HepG2 (cell line): ENCODE results near the gene NEK6. TPM values are rescaled to one million over a fixed set of nuclear protein-coding genes. Genes with fewer than 3 reads are reported as not detected.

Source experiments
- FIP1L1 ChIP-seq: fragments of 200-400 bp; formaldehyde crosslinking; IDR thresholded peaks from 2 replicates; pipeline ENCODE4 v1.6.1; 2018; ENCODE audit warnings: low read depth, mild to moderate bottlenecking, low read length, moderate library complexity, borderline replicate concordance; ENCODE audit not compliant: insufficient read depth
- GATAD1 ChIP-seq: IDR thresholded peaks from 2 replicates; pipeline ENCODE4 v1.6.1; 2016; ENCODE audit warnings: missing genetic modification reagents, missing compliant biosample characterization
- KLF15 ChIP-seq: sonication (generic); formaldehyde crosslinking; IDR thresholded peaks from 2 replicates; pipeline ENCODE4 v1.8.1; 2023; ENCODE audit warnings: borderline replicate concordance, mild to moderate bottlenecking, inconsistent platforms, missing genetic modification reagents, mixed read lengths
- MED13 ChIP-seq: sonication (generic); formaldehyde crosslinking; IDR thresholded peaks from 2 replicates; pipeline ENCODE4 v1.5.0; 2020; ENCODE audit warnings: missing genetic modification reagents
- MLLT10 ChIP-seq: sonication (generic); formaldehyde crosslinking; IDR thresholded peaks from 2 replicates; pipeline ENCODE4 v1.4.0; 2020; ENCODE audit warnings: missing genetic modification reagents
- MNT ChIP-seq: fragments of 450-650 bp; IDR thresholded peaks from 2 replicates; pipeline ENCODE4 v1.6.1; 2016
- POGZ ChIP-seq: sonication (generic); formaldehyde crosslinking; IDR thresholded peaks from 2 replicates; pipeline ENCODE4 v1.4.0; 2020; ENCODE audit warnings: mild to moderate bottlenecking, missing genetic modification reagents
- SAP130 ChIP-seq: IDR thresholded peaks from 2 replicates; pipeline ENCODE4 v1.6.1; 2016; ENCODE audit warnings: low read depth
- SNAI1 ChIP-seq: sonication (generic); formaldehyde crosslinking; IDR thresholded peaks from 2 replicates; pipeline ENCODE4 v1.5.0; 2020; ENCODE audit warnings: mild to moderate bottlenecking, missing genetic modification reagents, borderline replicate concordance
- SP1 ChIP-seq, 2 experiments: fragments of 450-650 bp in 1 of 2; sonication (generic) in 1 of 2; formaldehyde crosslinking in 1 of 2; IDR thresholded peaks; 2 replicates each; pipeline versions ENCODE4 v1.4.0 to v1.6.1; 2016 to 2020; ENCODE audit warnings: missing genetic modification reagents in 1 of 2
- THAP11 ChIP-seq: IDR thresholded peaks from 2 replicates; pipeline ENCODE4 v1.6.1; 2016; ENCODE audit warnings: missing biosample characterization, missing genetic modification reagents
- ZBTB44 ChIP-seq: sonication (generic); formaldehyde crosslinking; IDR thresholded peaks from 2 replicates; pipeline ENCODE4 v1.4.0; 2020; ENCODE audit warnings: missing genetic modification reagents
- ZNF619 ChIP-seq: sonication (generic); formaldehyde crosslinking; IDR thresholded peaks from 2 replicates; pipeline ENCODE4 v1.4.0; 2020; ENCODE audit warnings: mild to moderate bottlenecking, missing genetic modification reagents
- ZNF720 ChIP-seq: sonication (generic); formaldehyde crosslinking; IDR thresholded peaks from 2 replicates; pipeline ENCODE4 v1.4.0; 2020; ENCODE audit warnings: missing genetic modification reagents
- ZNF775 ChIP-seq: sonication (generic); formaldehyde crosslinking; IDR thresholded peaks from 2 replicates; pipeline ENCODE4 v1.4.0; 2020; ENCODE audit warnings: missing genetic modification reagents, mild to moderate bottlenecking, moderate library complexity, borderline replicate concordance
- ZNF782 ChIP-seq: sonication (generic); formaldehyde crosslinking; IDR thresholded peaks from 2 replicates; pipeline ENCODE4 v1.4.0; 2020; ENCODE audit warnings: missing genetic modification reagents, mild to moderate bottlenecking, borderline replicate concordance
- ZSCAN29 ChIP-seq: sonication (generic); formaldehyde crosslinking; conservative IDR thresholded peaks from 2 replicates; pipeline ENCODE4 v1.4.0; 2020; ENCODE audit warnings: mild to moderate bottlenecking, missing genetic modification reagents
- polyA plus RNA-seq, 8 experiments: library from polyadenylated mRNA; depleted of rRNA in 3 of 8; stranded (reverse) in 7 of 8; unstranded in 1 of 8; fragments of >200 nt; fragmentation: Illumina TruSeq in 4 of 8; extraction: Trizol in 4 of 8; gene quantifications; 2 replicates each; pipeline versions ENCODE4 v1.2.1 to v1.2.3, GENCODE V29; 2011 to 2016; ENCODE audit warnings: low read depth in 4 of 8, missing spikeins in 1 of 8, mixed read lengths in 1 of 8; ENCODE audit not compliant: insufficient read depth in 1 of 8
- total RNA-seq, 5 experiments: library from RNA; depleted of rRNA; stranded (reverse); fragments of >200 nt; fragmentation: Illumina TruSeq; extraction: Trizol; gene quantifications; 2 replicates each; pipeline ENCODE4 v1.2.3, GENCODE V29; 2016; ENCODE audit warnings: low read depth in 1 of 5
- TF ChIP-seq, protein P1 (sequence below): sonication (generic); formaldehyde crosslinking; IDR thresholded peaks from 2 replicates; pipeline ENCODE4 v1.5.0; 2020; ENCODE audit warnings: missing genetic modification reagents
- TF ChIP-seq, protein P2 (sequence below): sonication (generic); formaldehyde crosslinking; IDR thresholded peaks from 2 replicates; pipeline ENCODE4 v1.4.0; 2020; ENCODE audit warnings: missing genetic modification reagents, borderline replicate concordance
- TF ChIP-seq, protein P3 (sequence below): sonication (generic); formaldehyde crosslinking; IDR thresholded peaks from 2 replicates; pipeline ENCODE4 v1.8.0; 2022; ENCODE audit warnings: low read depth, missing genetic modification reagents

NEK6 gene
- total and polyA plus RNA-seq, 2 of the 13 experiments (the other 11 are each of a cell fraction or from before 2014, with no cell fraction given), result 30.4 to 119 TPM

DNA sequence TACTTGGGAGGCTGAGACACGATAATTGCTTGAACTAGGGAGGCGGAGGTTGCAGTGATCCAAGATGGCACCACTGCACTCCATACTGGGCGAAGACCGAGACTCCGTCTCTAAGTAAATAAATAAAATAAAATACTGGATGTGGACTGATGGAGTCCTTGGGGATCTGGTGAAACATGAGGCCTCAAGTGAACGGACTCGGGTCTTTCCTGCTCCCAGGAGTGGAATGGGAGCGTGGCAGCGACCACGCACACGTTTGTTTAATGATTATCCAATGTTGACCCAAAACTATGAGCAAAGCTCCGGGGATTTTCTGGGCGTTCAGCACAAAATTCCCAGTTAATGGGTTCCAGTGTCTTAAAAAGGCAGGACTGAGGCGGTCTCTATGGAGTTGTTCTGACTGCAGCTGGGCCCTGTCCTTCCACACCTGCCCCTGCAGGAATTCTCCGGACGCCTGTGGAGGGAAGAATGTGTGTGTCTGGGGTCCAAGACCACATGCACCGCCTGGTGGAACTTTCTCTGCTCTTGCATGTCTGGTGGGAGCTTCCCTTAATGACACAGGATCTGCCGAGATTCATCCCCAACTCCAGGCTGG lies 26.6 kb downstream of the NEK6 start (continued):
- TF ChIP-seq THAP11 (CRISPR knock-in tag) (peak; percentile 61), KLF15 (no peak), MED13 (no peak), MLLT10 (no peak), SP1 (IDR thresholded peaks at IDR 0.05) (no peak), SP1 (CRISPR knock-in tag; IDR thresholded peaks at IDR 0.05) (no peak), ZNF775 (CRISPR knock-in tag) (0 out of 2 replicates have a peak, but pooled peaks have one; percentile 16), ZSCAN29 (CRISPR knock-in tag) (peak; percentile 93), SAP130 (CRISPR knock-in tag) (peak; percentile 60), ZNF619 (CRISPR knock-in tag) (no peak), POGZ (CRISPR knock-in tag) (peak; percentile 86), MNT (no peak), ZNF782 (CRISPR knock-in tag) (no peak), SNAI1 (CRISPR knock-in tag) (0 out of 2 replicates have a peak, but pooled peaks have one; percentile 65), FIP1L1 (no peak), ZNF720 (CRISPR knock-in tag) (no peak), GATAD1 (CRISPR knock-in tag) (peak; percentile 32; the same call in 1 of the 2 replicates), ZBTB44 (no peak)
- TF ChIP-seq, protein P1, sequence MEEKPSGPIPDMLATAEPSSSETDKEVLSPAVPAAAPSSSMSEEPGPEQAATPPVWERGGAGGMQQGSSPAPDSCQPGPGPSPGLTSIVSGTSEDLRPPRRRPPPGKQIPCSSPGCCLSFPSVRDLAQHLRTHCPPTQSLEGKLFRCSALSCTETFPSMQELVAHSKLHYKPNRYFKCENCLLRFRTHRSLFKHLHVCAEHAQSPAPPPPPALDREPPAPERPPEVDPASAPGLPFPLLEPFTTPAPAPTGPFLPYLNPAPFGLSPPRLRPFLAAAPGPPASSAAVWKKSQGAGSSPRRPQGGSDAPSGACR (CRISPR knock-in tag), result 0 out of 2 replicates have a peak, but pooled peaks have one; percentile 43
- TF ChIP-seq, protein P2, sequence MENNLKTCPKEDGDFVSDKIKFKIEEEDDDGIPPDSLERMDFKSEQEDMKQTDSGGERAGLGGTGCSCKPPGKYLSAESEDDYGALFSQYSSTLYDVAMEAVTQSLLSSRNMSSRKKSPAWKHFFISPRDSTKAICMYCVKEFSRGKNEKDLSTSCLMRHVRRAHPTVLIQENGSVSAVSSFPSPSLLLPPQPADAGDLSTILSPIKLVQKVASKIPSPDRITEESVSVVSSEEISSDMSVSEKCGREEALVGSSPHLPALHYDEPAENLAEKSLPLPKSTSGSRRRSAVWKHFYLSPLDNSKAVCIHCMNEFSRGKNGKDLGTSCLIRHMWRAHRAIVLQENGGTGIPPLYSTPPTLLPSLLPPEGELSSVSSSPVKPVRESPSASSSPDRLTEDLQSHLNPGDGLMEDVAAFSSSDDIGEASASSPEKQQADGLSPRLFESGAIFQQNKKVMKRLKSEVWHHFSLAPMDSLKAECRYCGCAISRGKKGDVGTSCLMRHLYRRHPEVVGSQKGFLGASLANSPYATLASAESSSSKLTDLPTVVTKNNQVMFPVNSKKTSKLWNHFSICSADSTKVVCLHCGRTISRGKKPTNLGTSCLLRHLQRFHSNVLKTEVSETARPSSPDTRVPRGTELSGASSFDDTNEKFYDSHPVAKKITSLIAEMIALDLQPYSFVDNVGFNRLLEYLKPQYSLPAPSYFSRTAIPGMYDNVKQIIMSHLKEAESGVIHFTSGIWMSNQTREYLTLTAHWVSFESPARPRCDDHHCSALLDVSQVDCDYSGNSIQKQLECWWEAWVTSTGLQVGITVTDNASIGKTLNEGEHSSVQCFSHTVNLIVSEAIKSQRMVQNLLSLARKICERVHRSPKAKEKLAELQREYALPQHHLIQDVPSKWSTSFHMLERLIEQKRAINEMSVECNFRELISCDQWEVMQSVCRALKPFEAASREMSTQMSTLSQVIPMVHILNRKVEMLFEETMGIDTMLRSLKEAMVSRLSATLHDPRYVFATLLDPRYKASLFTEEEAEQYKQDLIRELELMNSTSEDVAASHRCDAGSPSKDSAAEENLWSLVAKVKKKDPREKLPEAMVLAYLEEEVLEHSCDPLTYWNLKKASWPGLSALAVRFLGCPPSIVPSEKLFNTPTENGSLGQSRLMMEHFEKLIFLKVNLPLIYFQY (CRISPR knock-in tag), result peak; percentile 80
- TF ChIP-seq, protein P3, sequence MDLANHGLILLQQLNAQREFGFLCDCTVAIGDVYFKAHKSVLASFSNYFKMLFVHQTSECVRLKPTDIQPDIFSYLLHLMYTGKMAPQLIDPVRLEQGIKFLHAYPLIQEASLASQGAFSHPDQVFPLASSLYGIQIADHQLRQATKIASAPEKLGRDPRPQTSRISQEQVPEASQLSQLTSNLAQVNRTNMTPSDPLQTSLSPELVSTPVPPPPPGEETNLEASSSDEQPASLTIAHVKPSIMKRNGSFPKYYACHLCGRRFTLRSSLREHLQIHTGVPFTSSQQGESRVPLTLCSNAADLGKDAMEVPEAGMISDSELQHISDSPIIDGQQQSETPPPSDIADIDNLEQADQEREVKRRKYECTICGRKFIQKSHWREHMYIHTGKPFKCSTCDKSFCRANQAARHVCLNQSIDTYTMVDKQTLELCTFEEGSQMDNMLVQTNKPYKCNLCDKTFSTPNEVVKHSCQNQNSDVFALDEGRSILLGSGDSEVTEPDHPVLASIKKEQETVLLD (CRISPR knock-in tag), result no peak; the same call in 1 of the 2 replicates
